Measurements from ENCODE around the gene MLN.

MLN gene

DNA sequence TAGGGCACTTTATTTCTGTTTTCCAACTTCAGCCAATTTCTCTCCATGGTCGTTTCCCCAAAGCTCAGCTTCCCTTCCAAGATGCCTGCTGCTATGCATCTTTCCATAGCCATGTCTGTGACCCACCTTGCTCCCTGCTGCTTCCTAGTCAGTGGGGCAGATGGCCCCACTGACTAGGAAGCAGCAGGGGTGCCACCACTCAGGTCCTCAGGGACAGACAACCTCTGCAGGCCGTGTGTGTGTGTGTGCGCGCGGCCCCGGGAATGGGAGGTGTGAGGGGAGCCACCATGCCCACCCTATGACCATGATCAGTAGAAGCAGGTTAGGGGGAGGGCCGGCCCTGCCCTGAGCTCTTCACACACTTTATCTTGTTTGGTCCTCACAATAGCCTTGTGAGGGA lies 54.4 kb downstream of the MLN start:
- H3K9me3 ChIP-seq (ENCODE audit: insufficient read depth, low read length, severe bottlenecking) = no peaks in the 10 kb centered on the region
- TF ChIP-seq EZH2 (IDR thresholded peaks at IDR 0.05; ENCODE audit: borderline replicate concordance, low read depth, low read length, severe bottlenecking) = no peak
- TF ChIP-seq, protein P1, sequence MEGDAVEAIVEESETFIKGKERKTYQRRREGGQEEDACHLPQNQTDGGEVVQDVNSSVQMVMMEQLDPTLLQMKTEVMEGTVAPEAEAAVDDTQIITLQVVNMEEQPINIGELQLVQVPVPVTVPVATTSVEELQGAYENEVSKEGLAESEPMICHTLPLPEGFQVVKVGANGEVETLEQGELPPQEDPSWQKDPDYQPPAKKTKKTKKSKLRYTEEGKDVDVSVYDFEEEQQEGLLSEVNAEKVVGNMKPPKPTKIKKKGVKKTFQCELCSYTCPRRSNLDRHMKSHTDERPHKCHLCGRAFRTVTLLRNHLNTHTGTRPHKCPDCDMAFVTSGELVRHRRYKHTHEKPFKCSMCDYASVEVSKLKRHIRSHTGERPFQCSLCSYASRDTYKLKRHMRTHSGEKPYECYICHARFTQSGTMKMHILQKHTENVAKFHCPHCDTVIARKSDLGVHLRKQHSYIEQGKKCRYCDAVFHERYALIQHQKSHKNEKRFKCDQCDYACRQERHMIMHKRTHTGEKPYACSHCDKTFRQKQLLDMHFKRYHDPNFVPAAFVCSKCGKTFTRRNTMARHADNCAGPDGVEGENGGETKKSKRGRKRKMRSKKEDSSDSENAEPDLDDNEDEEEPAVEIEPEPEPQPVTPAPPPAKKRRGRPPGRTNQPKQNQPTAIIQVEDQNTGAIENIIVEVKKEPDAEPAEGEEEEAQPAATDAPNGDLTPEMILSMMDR (IDR thresholded peaks at IDR 0.05; ENCODE audit: borderline replicate concordance, extremely low read depth, low read length, poor library complexity, severe bottlenecking) = no peak
- no peaks in the 10 kb centered on the region for H3K36me3 ChIP-seq (ENCODE audit: insufficient read depth, low read length)
- DNase-seq (no peak), ATAC-seq (ENCODE audit: insufficient read depth, low read depth) (no peak)
- no peak overlapping the region for H2AFZ ChIP-seq (ENCODE audit: low read depth, low read length)
- peaks cover 7% of the 10 kb centered on the region for H3K4me1 ChIP-seq (ENCODE audit: insufficient read depth, low read length)
- H3K4me3 ChIP-seq (ENCODE audit: low read depth in 1 of 2, low read length in 2 of 2) = no peak overlapping the region
- no peak overlapping the region for H3K4me2 ChIP-seq (ENCODE audit: insufficient read depth, low read length)
- H3K9ac ChIP-seq (ENCODE audit: low read depth, low read length) = no peak overlapping the region
- H3K79me2 ChIP-seq (ENCODE audit: insufficient read depth, low read length) = no peaks in the 10 kb centered on the region
- H4K20me1 ChIP-seq (ENCODE audit: insufficient read depth, low read length) = peaks cover 10% of the 10 kb centered on the region; the same call in 1 of the 2 replicates
- H3K27ac ChIP-seq (ENCODE audit: low read length) = no peak overlapping the region
- no peaks in the 10 kb centered on the region for H3K27me3 ChIP-seq (ENCODE audit: insufficient read depth, low read length, poor library complexity)

DNA sequence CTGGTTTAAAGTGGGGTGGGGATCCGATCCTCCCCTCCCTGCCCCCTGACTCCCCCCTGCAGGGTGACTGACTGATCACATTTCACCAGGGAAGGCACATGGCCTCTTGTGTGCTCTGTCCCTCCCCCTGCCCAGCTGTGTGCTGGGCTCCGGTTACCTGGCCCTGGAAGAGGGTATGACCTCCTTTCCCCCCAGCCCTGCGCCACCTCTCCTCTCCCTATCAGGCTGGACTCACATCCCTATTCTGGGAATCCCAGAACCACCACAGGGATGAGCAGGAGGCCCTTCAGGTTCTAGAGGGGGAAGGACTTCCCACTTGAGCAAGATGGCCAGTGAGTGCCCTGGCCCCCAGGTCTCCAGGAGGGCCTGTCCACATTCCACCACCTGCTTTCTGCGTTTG lies 55.0 kb downstream of the MLN start:
- Histone ChIP-seq H3K27me3 (ENCODE audit: insufficient read depth, low read length, poor library complexity) (peaks cover 4% of the 10 kb centered on the region), H3K4me3 (ENCODE audit: low read depth in 1 of 2, low read length in 2 of 2) (no peak overlapping the region), H2AFZ (ENCODE audit: low read depth, low read length) (no peak overlapping the region), H3K4me2 (ENCODE audit: insufficient read depth, low read length) (no peak overlapping the region), H3K9ac (ENCODE audit: low read depth, low read length) (no peak overlapping the region), H3K36me3 (ENCODE audit: insufficient read depth, low read length) (no peaks in the 10 kb centered on the region), H3K27ac (ENCODE audit: low read length) (no peak overlapping the region), H3K9me3 (ENCODE audit: insufficient read depth, low read length, severe bottlenecking) (no peaks in the 10 kb centered on the region), H3K79me2 (ENCODE audit: insufficient read depth, low read length) (no peaks in the 10 kb centered on the region), H4K20me1 (ENCODE audit: insufficient read depth, low read length) (peaks cover 10% of the 10 kb centered on the region; the same call in 1 of the 2 replicates), H3K4me1 (ENCODE audit: insufficient read depth, low read length) (peaks cover 7% of the 10 kb centered on the region)
- ATAC-seq (ENCODE audit: insufficient read depth, low read depth) (no peak), DNase-seq (no peak)
- TF ChIP-seq EZH2 (IDR thresholded peaks at IDR 0.05; ENCODE audit: borderline replicate concordance, low read depth, low read length, severe bottlenecking) = no peak
- TF ChIP-seq, protein P1 (IDR thresholded peaks at IDR 0.05; ENCODE audit: borderline replicate concordance, extremely low read depth, low read length, poor library complexity, severe bottlenecking) = no peak

DNA sequence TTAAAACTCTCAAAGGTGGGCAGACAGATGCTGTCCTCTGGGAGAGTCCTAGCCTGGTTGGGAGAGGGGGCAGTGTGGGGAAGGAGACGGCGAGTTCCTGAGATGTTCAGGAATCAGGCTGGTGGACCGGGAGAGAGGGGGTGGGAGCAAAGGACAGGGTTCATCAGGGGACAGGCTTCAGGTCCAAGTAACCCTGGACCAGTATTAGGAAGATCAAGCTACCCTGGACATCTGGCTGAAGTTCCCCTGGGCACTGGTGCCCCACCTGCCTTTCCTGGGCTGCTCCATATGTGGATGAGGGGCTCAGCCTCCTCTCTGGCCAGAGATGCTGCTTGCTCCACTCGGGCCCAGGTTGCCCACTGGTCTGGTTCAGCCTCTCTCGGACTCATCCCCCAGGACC lies 56.0 kb downstream of the MLN start:
- no peaks in the 10 kb centered on the region for H3K79me2 ChIP-seq (ENCODE audit: insufficient read depth, low read length)
- TF ChIP-seq EZH2 (IDR thresholded peaks at IDR 0.05; ENCODE audit: borderline replicate concordance, low read depth, low read length, severe bottlenecking) = no peak
- TF ChIP-seq, protein P1 (IDR thresholded peaks at IDR 0.05; ENCODE audit: borderline replicate concordance, extremely low read depth, low read length, poor library complexity, severe bottlenecking) = no peak
- peaks cover 7% of the 10 kb centered on the region for H3K4me1 ChIP-seq (ENCODE audit: insufficient read depth, low read length)
- H4K20me1 ChIP-seq (ENCODE audit: insufficient read depth, low read length) = peaks cover 10% of the 10 kb centered on the region; the same call in 1 of the 2 replicates
- H3K9ac ChIP-seq (ENCODE audit: low read depth, low read length) = no peak overlapping the region
- no peak for DNase-seq
- H3K27me3 ChIP-seq (ENCODE audit: insufficient read depth, low read length, poor library complexity) = peaks cover 4% of the 10 kb centered on the region
- H3K36me3 ChIP-seq (ENCODE audit: insufficient read depth, low read length) = no peaks in the 10 kb centered on the region
- no peak for ATAC-seq (ENCODE audit: insufficient read depth, low read depth)
- no peak overlapping the region for H2AFZ ChIP-seq (ENCODE audit: low read depth, low read length)
- H3K9me3 ChIP-seq (ENCODE audit: insufficient read depth, low read length, severe bottlenecking) = no peaks in the 10 kb centered on the region
- no peak overlapping the region for H3K27ac ChIP-seq (ENCODE audit: low read length)
- no peak overlapping the region for H3K4me2 ChIP-seq (ENCODE audit: insufficient read depth, low read length)
- no peak overlapping the region for H3K4me3 ChIP-seq (ENCODE audit: low read depth in 1 of 2, low read length in 2 of 2)

DNA sequence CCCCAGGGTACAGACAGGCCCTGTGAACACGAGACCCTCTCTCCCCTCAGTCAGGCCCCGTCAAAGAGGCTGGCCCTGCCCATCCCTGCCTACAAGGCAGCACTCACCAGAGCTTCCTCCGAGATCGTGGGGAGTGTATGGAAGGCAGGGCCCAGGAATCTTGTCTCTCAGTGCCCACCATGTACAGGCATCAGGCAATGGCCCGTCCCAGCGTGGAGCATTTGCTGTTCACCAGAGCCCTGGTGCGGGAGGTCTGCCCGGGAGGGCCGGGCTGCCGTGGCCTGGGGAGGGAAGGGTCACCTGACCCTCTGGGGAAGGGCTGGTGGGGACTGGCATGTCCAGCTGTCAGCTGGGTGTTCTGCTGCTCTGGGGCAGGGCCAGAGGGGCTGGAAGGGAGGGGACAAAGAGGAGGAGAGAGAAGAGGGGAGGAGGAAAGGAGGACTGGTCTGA lies 57.1 kb downstream of the MLN start, which contains the start of gene IP6K3:
IP6K3 (minus strand) TSS at position 255 of the 450 bp plus-strand sequence. CDS start 11,429 bp downstream, outside the sequence.
- H3K9ac ChIP-seq (ENCODE audit: low read depth, low read length) = no peak within 1 kb of the TSS
- no peak for TF ChIP-seq EZH2 (IDR thresholded peaks at IDR 0.05; ENCODE audit: borderline replicate concordance, low read depth, low read length, severe bottlenecking)
- TF ChIP-seq, protein P1 (IDR thresholded peaks at IDR 0.05; ENCODE audit: borderline replicate concordance, extremely low read depth, low read length, poor library complexity, severe bottlenecking) = no peak
- DNase-seq = no peak
- H3K79me2 ChIP-seq (ENCODE audit: insufficient read depth, low read length) = no peaks in the 10 kb centered on the region
- no peaks in the 10 kb centered on the region for H3K4me1 ChIP-seq (ENCODE audit: insufficient read depth, low read length)
- no peaks in the 10 kb centered on the region for H3K9me3 ChIP-seq (ENCODE audit: insufficient read depth, low read length, severe bottlenecking)
- H3K27ac ChIP-seq (ENCODE audit: low read length) = no peak within 1 kb of the TSS
- peaks cover 10% of the 10 kb centered on the region; the same call in 1 of the 2 replicates for H4K20me1 ChIP-seq (ENCODE audit: insufficient read depth, low read length)
- H3K27me3 ChIP-seq (ENCODE audit: insufficient read depth, low read length, poor library complexity) = peaks cover 4% of the 10 kb centered on the region
- no peak within 1 kb of the TSS for H3K4me2 ChIP-seq (ENCODE audit: insufficient read depth, low read length)
- no peaks in the 10 kb centered on the region for H3K36me3 ChIP-seq (ENCODE audit: insufficient read depth, low read length)
- H2AFZ ChIP-seq (ENCODE audit: low read depth, low read length) = no peak within 1 kb of the TSS
- no peak within 1 kb of the TSS for H3K4me3 ChIP-seq (ENCODE audit: low read depth in 1 of 2, low read length in 2 of 2)
- ATAC-seq (ENCODE audit: insufficient read depth, low read depth) = no peak

Data from DND-41 (cell line).